Esophagus mucosa (tissue), 1 donor: ENCODE results near the gene ZNF578. TPM values are rescaled to one million over a fixed set of nuclear protein-coding genes. Genes with fewer than 3 reads are reported as not detected.
"Not testable (repeated sequence)": the region's sequence is repeated elsewhere in the genome, so short reads cannot be mapped to it uniquely, and the experiment has no call there.

ENCODE experiments used
- ATAC-seq: fragments of 200-7000 bp; cut with Tn5 transposase; one replicate; pipeline ENCODE4 v1.9.1; 2020
- total RNA-seq: library from RNA; stranded (reverse); gene quantifications from one replicate; pipeline ENCODE4 v1.2.4, GENCODE V29; 2023
- donor health status: DM: yes; HTN: yes; CAD: no.

The ZNF578 gene
- total RNA-seq, 1 donor from 2014 or later: 0.24 TPM

GRCh38 chr19:52561611-52562010 lies 108.3 kb downstream of the ZNF578 start:
- ATAC-seq: not testable (repeated sequence)

Other genes starting within 250 kb of the ZNF578 start
- gene ZNF766, start 184.0 kb upstream of the ZNF578 start, total RNA-seq: 6.4 TPM
- gene ZNF480, start 156.4 kb upstream of the ZNF578 start, total RNA-seq: 7.2 TPM
- 0.24 TPM for gene ZNF610, start 117.3 kb upstream of the ZNF578 start, total RNA-seq
- gene ZNF880, start 83.6 kb upstream of the ZNF578 start, total RNA-seq: 3.5 TPM
- 10.8 TPM for gene ZNF528, start 55.7 kb upstream of the ZNF578 start, total RNA-seq
- not detected for gene ZNF534, start 24.4 kb upstream of the ZNF578 start, total RNA-seq
- 10.0 TPM for gene ZNF808, start 74.1 kb downstream of the ZNF578 start, total RNA-seq
- gene ZNF701, start 116.7 kb downstream of the ZNF578 start, total RNA-seq: 5.7 TPM
- 10.7 TPM for gene ZNF83, start 184.8 kb downstream of the ZNF578 start, total RNA-seq